Duodenal mucosa (tissue), 2 donors: ENCODE data around the gene KRTAP5-9.

ENCODE experiments used
- H3K27ac ChIP-seq: one replicate; pipeline ENCODE4 v1.7.0; 2013; ENCODE audit warnings: low read depth, low read length
- H3K27me3 ChIP-seq, 2 donors: one replicate each; pipeline ENCODE4 v1.7.0; 2013; ENCODE audit warnings: low read length in 2 of 2, control low read depth in 1 of 2; ENCODE audit not compliant: insufficient read depth in 2 of 2, control insufficient read depth in 1 of 2
- H3K36me3 ChIP-seq, 2 donors: one replicate each; pipeline ENCODE4 v1.7.0; 2013; ENCODE audit warnings: low read length in 2 of 2, control low read depth in 1 of 2; ENCODE audit not compliant: insufficient read depth in 2 of 2, control insufficient read depth in 1 of 2
- H3K4me1 ChIP-seq, 2 donors: one replicate each; pipeline ENCODE4 v1.7.0; 2013; ENCODE audit warnings: low read length in 2 of 2, control low read depth in 1 of 2; ENCODE audit not compliant: insufficient read depth in 2 of 2, control insufficient read depth in 1 of 2
- H3K4me3 ChIP-seq, 2 donors: one replicate each; pipeline ENCODE4 v1.7.0; 2013; ENCODE audit warnings: low read length in 2 of 2, low read depth in 1 of 2
- H3K9ac ChIP-seq, 2 donors: one replicate each; pipeline ENCODE4 v1.7.0; 2013; ENCODE audit warnings: low read length in 2 of 2, low read depth in 1 of 2
- H3K9me3 ChIP-seq, 2 donors: one replicate each; pipeline ENCODE4 v1.7.0; 2013; ENCODE audit warnings: low read length in 2 of 2, control low read depth in 1 of 2; ENCODE audit not compliant: control insufficient read depth in 1 of 2

The KRTAP5-9 gene

GRCh38 chr11:71548120-71548519 lies at the start of gene KRTAP5-9:
Gene KRTAP5-9, plus strand, starts transcription at chr11:71548420. Its CDS starts 238 bp downstream, at chr11:71548658.
- Histone ChIP-seq H3K9me3 (no peaks in the 10 kb centered on the region), H3K36me3 (no peaks in the 10 kb centered on the region), H3K9ac (no peak within 1 kb of the TSS), H3K27me3 (peaks cover 0 to 4% of the 10 kb centered on the region in 2 donors), H3K4me1 (peaks cover 0 to under 1% of the 10 kb centered on the region in 2 donors), H3K4me3 (no peak within 1 kb of the TSS), H3K27ac (no peak within 1 kb of the TSS)

GRCh38 chr11:71499125-71499524 lies 49.1 kb upstream of the KRTAP5-9 start:
- H3K4me1 ChIP-seq = no peaks in the 10 kb centered on the region
- peaks cover 64 to 93% of the 10 kb centered on the region in 2 donors for H3K36me3 ChIP-seq
- no peak overlapping the region for H3K4me3 ChIP-seq
- H3K9ac ChIP-seq = no peak overlapping the region
- no peaks in the 10 kb centered on the region for H3K27me3 ChIP-seq
- no peaks in the 10 kb centered on the region for H3K9me3 ChIP-seq
- H3K27ac ChIP-seq = no peak overlapping the region

- no peak overlapping the region for H3K4me3 ChIP-seq
- H3K4me1 ChIP-seq = no peaks in the 10 kb centered on the region
- H3K36me3 ChIP-seq = peaks cover 64 to 93% of the 10 kb centered on the region in 2 donors
- H3K9me3 ChIP-seq = no peaks in the 10 kb centered on the region
- H3K27ac ChIP-seq = no peak overlapping the region
- H3K27me3 ChIP-seq = no peaks in the 10 kb centered on the region
- no peak overlapping the region for H3K9ac ChIP-seq
These were observed 48.7 kb upstream of the KRTAP5-9 start for GRCh38 chr11:71499546-71499945.

GRCh38 chr11:71500601-71501021 lies 47.6 kb upstream of the KRTAP5-9 start:
- H3K27ac ChIP-seq = no peak overlapping the region
- no peaks in the 10 kb centered on the region for H3K9me3 ChIP-seq
- H3K4me1 ChIP-seq = no peaks in the 10 kb centered on the region
- no peaks in the 10 kb centered on the region for H3K27me3 ChIP-seq
- no peak overlapping the region for H3K4me3 ChIP-seq
- H3K9ac ChIP-seq = no peak overlapping the region
- peaks cover 65 to 85% of the 10 kb centered on the region in 2 donors for H3K36me3 ChIP-seq

- no peak overlapping the region for H3K27ac ChIP-seq
- no peak overlapping the region for H3K9ac ChIP-seq
- H3K36me3 ChIP-seq = peaks cover 58 to 78% of the 10 kb centered on the region in 2 donors
- no peak overlapping the region for H3K4me3 ChIP-seq
- H3K4me1 ChIP-seq = no peaks in the 10 kb centered on the region
- H3K27me3 ChIP-seq = no peaks in the 10 kb centered on the region
- no peaks in the 10 kb centered on the region for H3K9me3 ChIP-seq
These were observed 46.9 kb upstream of the KRTAP5-9 start for GRCh38 chr11:71501071-71501985.

- Histone ChIP-seq H3K4me1 (no peaks in the 10 kb centered on the region), H3K36me3 (peaks cover 53 to 71% of the 10 kb centered on the region in 2 donors), H3K9ac (no peak overlapping the region), H3K27ac (no peak overlapping the region), H3K9me3 (no peaks in the 10 kb centered on the region), H3K4me3 (no peak overlapping the region), H3K27me3 (no peaks in the 10 kb centered on the region)
These were observed 46.2 kb upstream of the KRTAP5-9 start for GRCh38 chr11:71502026-71502425.

- no peak overlapping the region for H3K4me3 ChIP-seq
- no peak overlapping the region for H3K9ac ChIP-seq
- H3K27me3 ChIP-seq = no peaks in the 10 kb centered on the region
- H3K4me1 ChIP-seq = no peaks in the 10 kb centered on the region
- no peak overlapping the region for H3K27ac ChIP-seq
- H3K9me3 ChIP-seq = no peaks in the 10 kb centered on the region
- peaks cover 44 to 61% of the 10 kb centered on the region in 2 donors for H3K36me3 ChIP-seq
These were observed 45.3 kb upstream of the KRTAP5-9 start for GRCh38 chr11:71502871-71503435.

GRCh38 chr11:71504531-71504930 lies 43.7 kb upstream of the KRTAP5-9 start:
- Histone ChIP-seq H3K4me1 (no peaks in the 10 kb centered on the region), H3K27me3 (no peaks in the 10 kb centered on the region), H3K36me3 (peaks cover 30 to 46% of the 10 kb centered on the region in 2 donors), H3K4me3 (no peak overlapping the region), H3K27ac (no peak overlapping the region), H3K9me3 (peaks cover under 1 to 8% of the 10 kb centered on the region in 2 donors), H3K9ac (no peak overlapping the region)

GRCh38 chr11:71505001-71505400 lies 43.2 kb upstream of the KRTAP5-9 start:
- Histone ChIP-seq H3K9ac (no peak overlapping the region), H3K27ac (no peak overlapping the region), H3K9me3 (peaks cover 5 to 12% of the 10 kb centered on the region in 2 donors), H3K4me3 (no peak overlapping the region), H3K4me1 (no peaks in the 10 kb centered on the region), H3K36me3 (peaks cover 27 to 41% of the 10 kb centered on the region in 2 donors), H3K27me3 (no peaks in the 10 kb centered on the region)

- H3K27ac ChIP-seq = no peak overlapping the region
- H3K4me1 ChIP-seq = no peaks in the 10 kb centered on the region
- H3K9me3 ChIP-seq = peaks cover 8 to 18% of the 10 kb centered on the region in 2 donors
- peaks cover 19 to 33% of the 10 kb centered on the region in 2 donors for H3K36me3 ChIP-seq
- H3K9ac ChIP-seq = no peak overlapping the region
- H3K4me3 ChIP-seq = no peak overlapping the region
- no peaks in the 10 kb centered on the region for H3K27me3 ChIP-seq
These were observed 42.4 kb upstream of the KRTAP5-9 start for GRCh38 chr11:71505781-71506180.
